Body of pancreas (tissue), 4 donors: ENCODE results near the gene DAPK2. TPM values are rescaled to one million over a fixed set of nuclear protein-coding genes. Genes with fewer than 3 reads are reported as not detected.

Experiments used
- ATAC-seq: fragments of 150-250 bp; one replicate; pipeline ENCODE4 v1.9.1; 2016
- DNase-seq, 4 donors: peaks; one replicate each; pipeline ENCODE4 v3.0.0-alpha.2; 2019
- H3K27ac ChIP-seq, 4 donors: fragments of 200-600 bp; sonication (generic); 1 replicate in 3 of 4; 2 replicates in 1 of 4; pipeline versions ENCODE4 v1.5.1 to v1.6.1; 2016 to 2019; ENCODE audit warnings: mild to moderate bottlenecking in 1 of 4, mixed read lengths in 1 of 4, moderate library complexity in 1 of 4
- H3K27me3 ChIP-seq, 2 donors: fragments of 200-600 bp; sonication (generic); one replicate each; pipeline ENCODE4 v1.6.0; 2016; ENCODE audit warnings: mild to moderate bottlenecking in 1 of 2
- H3K36me3 ChIP-seq, 2 donors: fragments of 200-600 bp; sonication (generic); replicated peaks in 1 of 2; 2 replicates each; pipeline ENCODE4 v1.5.1; 2016; ENCODE audit warnings: low read depth in 2 of 2; ENCODE audit not compliant: insufficient read depth in 1 of 2
- H3K4me1 ChIP-seq: fragments of 200-600 bp; sonication (generic); one replicate; pipeline ENCODE4 v1.6.0; 2016
- H3K4me3 ChIP-seq, 2 donors: fragments of 200-600 bp; sonication (generic); 1 replicate in 1 of 2; 2 replicates in 1 of 2; pipeline ENCODE4 v1.5.1; 2016 to 2019
- H3K9me3 ChIP-seq, 3 donors: fragments of 200-600 bp; sonication (generic); 1 replicate in 2 of 3; 2 replicates in 1 of 3; pipeline ENCODE4 v1.5.1; 2016
- CTCF ChIP-seq, 7 experiments: fragments of 450-650 bp in 4 of 7; fragments of 200-600 bp in 3 of 7; sonication (generic) in 3 of 7; IDR thresholded peaks; one replicate each; pipeline ENCODE4 v1.5.1; 2016 to 2019; ENCODE audit warnings: antibody characterized with exemption in 7 of 7
- POLR2A ChIP-seq, 3 donors: fragments of 450-650 bp; IDR thresholded peaks; one replicate each; pipeline ENCODE4 v1.6.1; 2016; ENCODE audit warnings: antibody characterized with exemption in 3 of 3, mild to moderate bottlenecking in 2 of 3
- WGBS, 2 donors: methylation state at CpG; one replicate each; pipeline ENCODE4 v1.1.5; 2017; 5-methylcytosine and 5-hydroxymethylcytosine counted together
- intact Hi-C: fragments of 100-400 bp; cut with DNase I; formaldehyde crosslinking; loops from one replicate; pipeline ENCODE4 v1.15.1; 2023
- total RNA-seq, 2 donors: library from RNA; depleted of rRNA; stranded (reverse); fragments of >200 nt; gene quantifications; one replicate each; pipeline ENCODE4 v1.1.0, GENCODE V29; 2016

The DAPK2 gene
- total RNA-seq, 2 donors from 2014 or later = 2.9 to 5.9 TPM

DNA sequence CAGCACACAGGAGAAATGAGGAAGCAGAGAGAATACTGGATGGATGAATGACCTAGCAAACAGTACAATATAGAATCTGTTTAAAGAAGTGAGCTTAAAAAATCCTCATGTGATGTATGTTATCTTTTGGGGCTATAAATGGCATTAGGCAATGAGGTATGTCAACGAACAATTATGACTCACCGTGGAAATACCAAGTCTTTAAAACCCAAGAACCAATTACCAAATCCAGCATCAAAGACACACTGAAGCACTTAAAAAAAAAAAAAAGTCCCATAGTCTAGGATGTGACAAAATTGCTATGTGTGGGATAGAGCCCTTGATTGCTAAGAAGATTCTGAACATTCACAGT lies 176.3 kb downstream of the DAPK2 start:
- DNase-seq = no peak
- H3K4me1 ChIP-seq = no peaks in the 10 kb centered on the region
- H3K4me3 ChIP-seq = no peak overlapping the region
- 53 to 60% methylated on average over 2 of the region's 2 CpGs for WGBS, 2 donors
- H3K27me3 ChIP-seq = no peaks in the 10 kb centered on the region
- no peak for TF ChIP-seq CTCF (IDR thresholded peaks at IDR 0.05)
- H3K36me3 ChIP-seq = no peaks in the 10 kb centered on the region
- intact Hi-C loops = no loop called here
- H3K27ac ChIP-seq = no peak overlapping the region
- no peaks in the 10 kb centered on the region for H3K9me3 ChIP-seq
- ATAC-seq = no peak

GRCh38 chr15:63869371-63870042 lies 176.8 kb downstream of the DAPK2 start:
- intact Hi-C loops = no loop called here
- no peak overlapping the region for H3K27ac ChIP-seq
- H3K9me3 ChIP-seq = no peaks in the 10 kb centered on the region
- DNase-seq (no peak), ATAC-seq (no peak)
- no peaks in the 10 kb centered on the region for H3K27me3 ChIP-seq
- H3K4me1 ChIP-seq = no peaks in the 10 kb centered on the region
- H3K4me3 ChIP-seq = no peak overlapping the region
- WGBS, 2 donors = 75 to 83% methylated on average over 2 of the region's 2 CpGs
- H3K36me3 ChIP-seq = no peaks in the 10 kb centered on the region
- TF ChIP-seq POLR2A (IDR thresholded peaks at IDR 0.05) (no peak), CTCF (IDR thresholded peaks at IDR 0.05) (no peak)

- no peak overlapping the region for H3K4me3 ChIP-seq
- ATAC-seq = no peak
- no peaks in the 10 kb centered on the region for H3K9me3 ChIP-seq
- TF ChIP-seq POLR2A (IDR thresholded peaks at IDR 0.05) (no peak), CTCF (IDR thresholded peaks at IDR 0.05) (no peak)
- no peaks in the 10 kb centered on the region for H3K27me3 ChIP-seq
- WGBS, 2 donors = 29 to 79% methylated on average over 3 of the region's 3 CpGs
- DNase-seq = no peak
- H3K4me1 ChIP-seq = no peaks in the 10 kb centered on the region
- H3K27ac ChIP-seq = no peak overlapping the region
- intact Hi-C loops = no loop called here
- H3K36me3 ChIP-seq = no peaks in the 10 kb centered on the region
Observed at GRCh38 chr15:63864186-63864585, 182.1 kb downstream of the DAPK2 start.

- no peaks in the 10 kb centered on the region for H3K36me3 ChIP-seq
- intact Hi-C loops = no loop called here
- 90 to 93% methylated on average over 2 of the region's 2 CpGs for WGBS, 2 donors
- no peak overlapping the region for H3K4me3 ChIP-seq
- H3K4me1 ChIP-seq = no peaks in the 10 kb centered on the region
- no peak for TF ChIP-seq CTCF (IDR thresholded peaks at IDR 0.05)
- no peak for TF ChIP-seq POLR2A (IDR thresholded peaks at IDR 0.05)
- no peak for ATAC-seq
- no peaks in the 10 kb centered on the region for H3K27me3 ChIP-seq
- no peak overlapping the region for H3K27ac ChIP-seq
- DNase-seq = no peak
- H3K9me3 ChIP-seq = no peaks in the 10 kb centered on the region
Observed at GRCh38 chr15:63861946-63862517, 184.3 kb downstream of the DAPK2 start.

GRCh38 chr15:63860555-63860954 lies 185.7 kb downstream of the DAPK2 start:
- no peak overlapping the region for H3K4me3 ChIP-seq
- H3K27me3 ChIP-seq = no peaks in the 10 kb centered on the region
- no peaks in the 10 kb centered on the region for H3K4me1 ChIP-seq
- DNase-seq (no peak), ATAC-seq (no peak)
- intact Hi-C loops = no loop called here
- no peak overlapping the region for H3K27ac ChIP-seq
- TF ChIP-seq POLR2A (IDR thresholded peaks at IDR 0.05) = no peak
- no peak for TF ChIP-seq CTCF (IDR thresholded peaks at IDR 0.05)
- H3K36me3 ChIP-seq = no peaks in the 10 kb centered on the region
- no peaks in the 10 kb centered on the region for H3K9me3 ChIP-seq
- WGBS, 2 donors = 58 to 87% methylated on average over 3 to 4 of the region's 4 CpGs
